ENCODE results near the gene ZSCAN1.

ZSCAN1 gene

DNA sequence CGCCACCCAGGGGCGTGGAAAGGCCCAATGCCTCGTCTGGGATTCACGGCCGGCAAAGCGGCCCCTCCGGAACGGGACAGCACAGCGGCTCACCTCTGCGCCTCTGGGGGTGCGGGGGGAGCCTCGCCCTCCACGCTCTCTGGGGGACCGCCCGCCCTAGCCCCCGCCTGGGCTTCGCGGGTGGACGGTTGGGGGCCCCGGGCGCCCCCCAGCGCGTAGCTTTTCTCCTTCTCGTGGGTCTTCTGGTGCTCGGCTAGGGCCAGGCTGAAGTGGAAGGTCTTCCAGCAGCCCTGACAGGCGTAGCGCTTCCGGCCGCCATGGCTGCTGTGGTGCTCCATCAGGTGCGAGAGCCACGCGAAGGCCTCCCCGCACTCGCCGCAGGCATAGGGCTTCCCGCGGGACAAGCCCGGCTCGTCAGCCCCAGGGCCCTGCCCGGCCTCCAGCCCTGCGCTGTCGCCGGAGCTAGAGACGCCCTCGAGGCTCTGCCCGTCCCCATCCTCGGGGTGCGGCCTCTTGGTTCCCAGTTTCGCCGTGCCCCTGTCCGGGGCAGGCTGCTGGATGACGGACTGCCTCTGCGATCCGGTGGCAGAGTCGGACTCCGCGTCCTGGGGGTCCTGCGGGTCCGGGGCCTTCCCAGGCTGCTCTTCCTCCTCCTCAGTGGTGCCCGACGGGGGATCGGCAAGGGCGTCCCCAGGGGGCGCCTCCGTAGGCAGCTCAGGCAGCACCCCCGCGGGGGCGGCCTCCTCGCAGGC, 50.9 kb downstream of the ZSCAN1 start:
- no peak for DNase-seq (ENCODE audit: low read depth)

GRCh38 chr19:58085348-58085875, 51.6 kb downstream of the ZSCAN1 start:
- no peak for DNase-seq (ENCODE audit: low read depth)

- no peak for DNase-seq (ENCODE audit: low read depth)
Measured at GRCh38 chr19:58086825-58087710, 53.2 kb downstream of the ZSCAN1 start.

DNA sequence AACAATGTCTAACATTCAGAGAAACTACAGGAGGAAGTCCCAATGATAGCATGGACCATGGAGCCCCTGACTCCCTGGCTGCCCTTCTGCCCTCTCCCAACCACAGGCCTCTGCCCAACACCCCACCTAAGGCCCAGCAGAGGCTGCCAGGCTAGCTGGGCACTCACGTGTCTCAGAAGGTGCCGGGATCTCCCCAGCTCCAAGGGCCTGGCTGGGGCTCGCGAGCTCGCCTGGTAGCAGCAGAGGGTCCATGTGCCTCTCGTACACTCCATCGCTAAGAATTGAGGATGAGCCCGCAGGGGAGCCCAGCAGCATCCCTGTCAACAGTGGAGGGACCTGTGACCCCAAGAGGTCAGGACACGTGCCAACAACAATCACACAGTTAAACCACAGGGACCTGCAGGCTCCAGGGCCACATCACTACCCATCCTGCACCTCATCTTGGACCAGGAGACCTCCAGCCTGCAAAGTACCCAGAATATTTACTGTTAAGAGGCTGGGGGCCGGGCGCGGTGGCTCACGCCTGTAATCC, 54.8 kb downstream of the ZSCAN1 start:
- no peak for DNase-seq (ENCODE audit: low read depth)

GRCh38 chr19:58089846-58090245, 56.0 kb downstream of the ZSCAN1 start:
- DNase-seq (ENCODE audit: low read depth) = no peak

DNA sequence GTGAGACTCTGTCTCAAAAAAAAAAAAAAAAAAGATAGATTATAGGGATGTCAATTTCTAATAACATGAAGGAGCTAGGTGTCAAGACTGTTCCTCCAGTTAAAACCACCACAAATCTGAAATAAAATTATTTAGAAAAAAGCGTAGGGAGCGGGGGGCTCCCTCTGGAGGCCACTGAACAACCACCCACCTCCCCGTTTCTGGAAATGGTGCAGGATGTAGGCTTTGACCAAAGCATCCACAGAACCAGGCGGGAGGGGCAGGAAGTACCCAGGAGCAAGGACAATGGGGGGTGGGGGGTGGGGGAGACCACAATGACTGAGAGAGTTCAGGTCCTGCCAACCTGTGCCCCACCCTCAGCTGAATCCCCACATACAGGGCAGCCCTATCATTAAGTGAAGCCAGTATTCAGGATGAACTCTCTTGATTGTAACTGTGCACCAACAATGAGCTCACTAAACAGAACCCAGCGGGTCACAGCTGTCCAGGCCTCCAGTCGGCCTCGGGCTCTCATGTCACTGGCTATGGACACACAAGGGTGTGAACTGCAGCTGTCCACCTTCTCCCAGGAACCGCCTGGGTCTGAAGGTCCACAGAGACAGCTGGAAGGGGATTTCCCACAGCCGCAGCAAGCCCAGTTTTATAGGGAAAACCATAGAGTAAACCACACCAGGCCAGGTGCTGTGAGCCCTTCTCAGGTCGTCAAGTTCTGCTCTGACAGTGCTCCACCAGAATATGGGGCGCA, 57.6 kb downstream of the ZSCAN1 start:
- DNase-seq (ENCODE audit: low read depth) = no peak

DNA sequence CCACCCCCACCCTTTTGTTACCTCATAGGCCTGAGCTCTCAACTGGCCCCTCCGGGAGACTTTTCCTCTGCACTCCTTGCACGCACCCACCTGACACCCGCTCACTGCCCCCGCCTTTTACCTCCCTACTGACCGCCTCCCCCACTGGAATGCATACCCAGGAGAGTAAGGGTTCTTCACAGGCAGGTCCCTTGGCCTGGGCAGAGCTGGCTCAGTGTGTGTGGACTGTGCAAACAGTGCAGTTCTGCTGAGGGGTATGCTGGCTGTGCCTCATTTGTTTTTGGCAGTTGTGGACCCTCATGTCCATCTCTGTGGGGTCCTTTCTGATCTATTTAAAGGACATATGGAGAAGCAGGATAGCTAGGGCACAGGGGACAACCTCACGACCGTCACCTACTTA, 59.2 kb downstream of the ZSCAN1 start:
- no peak for DNase-seq (ENCODE audit: low read depth)

DNA sequence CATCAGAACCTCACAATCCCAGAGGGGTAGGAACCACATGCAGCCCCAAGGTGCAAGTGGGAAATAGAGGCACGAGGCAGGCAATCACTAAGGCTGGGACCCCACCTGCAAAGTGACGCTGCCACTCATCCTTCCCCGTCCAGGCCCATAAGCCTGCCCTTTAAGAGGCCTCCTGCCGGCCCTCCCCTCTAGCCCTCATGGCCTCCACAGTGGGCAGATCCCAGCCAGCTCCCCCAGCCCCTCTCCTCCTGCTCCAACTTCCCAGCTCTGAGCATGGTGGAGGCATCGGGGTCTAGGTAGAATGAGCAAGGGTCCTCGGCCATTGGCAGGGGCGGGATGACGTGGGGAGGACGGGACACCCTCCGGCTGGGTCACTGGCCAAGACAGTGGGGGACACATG, 61.5 kb downstream of the ZSCAN1 start:
- no peak for DNase-seq (ENCODE audit: low read depth)

DNA sequence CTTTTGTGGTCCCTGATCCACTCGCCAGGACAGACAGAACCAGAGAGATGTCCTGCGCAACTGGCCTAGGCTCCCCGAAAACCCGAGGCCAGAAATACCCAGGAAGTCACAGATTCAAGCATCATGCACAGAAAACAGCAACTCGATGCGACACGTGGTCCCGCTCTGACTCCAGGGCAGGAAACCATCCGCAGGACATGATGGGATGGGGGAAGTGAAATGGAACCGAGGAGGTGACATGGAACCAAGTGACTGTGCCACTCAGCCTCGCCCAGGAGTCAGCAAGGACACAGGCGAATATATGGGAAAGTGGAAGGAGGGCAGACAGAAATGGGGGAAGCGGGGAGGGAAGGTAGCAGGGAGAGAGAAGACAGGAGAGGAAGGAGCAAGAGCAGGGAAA, 63.1 kb downstream of the ZSCAN1 start:
- no peak for DNase-seq (ENCODE audit: low read depth)

DNA sequence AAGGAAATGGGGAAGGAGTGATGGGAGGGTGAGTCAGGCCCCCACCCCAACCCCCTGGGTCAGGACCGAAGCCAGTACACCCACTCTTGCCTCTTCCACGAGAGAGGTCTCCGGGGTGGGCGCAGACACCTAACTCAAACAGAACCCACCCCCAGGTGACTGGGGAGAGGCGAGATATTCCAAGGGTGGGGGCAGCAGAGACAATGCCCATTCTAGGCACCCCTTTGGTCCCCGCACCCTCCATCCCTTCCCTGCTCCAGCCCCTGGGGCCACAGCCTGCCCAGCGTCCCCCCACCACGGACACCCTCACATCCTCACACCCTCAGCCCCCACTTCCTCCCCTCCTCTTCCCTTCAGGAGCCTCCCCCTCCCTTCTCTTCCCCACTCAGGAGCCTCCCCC, 63.5 kb downstream of the ZSCAN1 start:
- no peak for DNase-seq (ENCODE audit: low read depth)

- peak; percentile 90 for DNase-seq (ENCODE audit: low read depth)
Measured at GRCh38 chr19:58097781-58098681, 64.2 kb downstream of the ZSCAN1 start, which contains the start of gene ZSCAN18. Gene ZSCAN18, minus strand, starts transcription at chr19:58098231. Its CDS starts 7,964 bp downstream, at chr19:58090267.

GRCh38 chr19:58098682-58098998, 64.8 kb downstream of the ZSCAN1 start:
- DNase-seq (ENCODE audit: low read depth) = no peak

All from stimulated activated CD8-positive, alpha-beta memory T cell treated with anti-CD3 and anti-CD28 coated beads, Interleukin-15, amount 100 ng/mL, for 24 hours (primary cell).